GM12874 (cell line): ENCODE results near the gene ACTL7A.

Experiments
- CTCF ChIP-seq: IDR thresholded peaks from 2 replicates; pipeline ENCODE4 v1.5.1; 2011; ENCODE audit warnings: low read depth, mild to moderate bottlenecking, control low read depth, low read length, moderate library complexity; ENCODE audit not compliant: insufficient read depth

The ACTL7A gene

GRCh38 chr9:108866001-108866420, 3.9 kb downstream of the ACTL7A start:
- TF ChIP-seq CTCF = no peak

GRCh38 chr9:108867116-108867515, 5.0 kb downstream of the ACTL7A start:
- TF ChIP-seq CTCF = no peak

- no peak for TF ChIP-seq CTCF
Observed at GRCh38 chr9:108867829-108868228, 5.8 kb downstream of the ACTL7A start.

- TF ChIP-seq CTCF = no peak
Observed at GRCh38 chr9:108869092-108869725, 7.1 kb downstream of the ACTL7A start.

GRCh38 chr9:108874058-108874788, 12.2 kb downstream of the ACTL7A start:
- TF ChIP-seq CTCF = no peak

- TF ChIP-seq CTCF = no peak
Observed at GRCh38 chr9:108876425-108876824, 14.4 kb downstream of the ACTL7A start.

GRCh38 chr9:108877524-108877923, 15.5 kb downstream of the ACTL7A start:
- no peak for TF ChIP-seq CTCF
